Activated naive CD8-positive, alpha-beta T cell treated with anti-CD3 and anti-CD28 coated beads for 36 hours (primary cell): Measurements from ENCODE around the gene CHRM4. TPM values are rescaled to one million over a fixed set of nuclear protein-coding genes. Genes with fewer than 3 reads are reported as not detected.
A peak's percentile ranks its signal among the peaks of the same experiment; 100 is the strongest.

Experiments
- DNase-seq: peaks from one replicate; pipeline ENCODE4 v3.0.0; 2021
- H3K27ac Mint-ChIP-seq: one replicate; pipeline ENCODE4 v1.8.0; 2022; ENCODE audit warnings: mild to moderate bottlenecking, moderate library complexity, mixed read lengths
- H3K27me3 Mint-ChIP-seq: one replicate; pipeline ENCODE4 v1.8.0; 2022; ENCODE audit warnings: mild to moderate bottlenecking, mixed read lengths
- H3K36me3 Mint-ChIP-seq: one replicate; pipeline ENCODE4 v1.8.0; 2021; ENCODE audit warnings: mild to moderate bottlenecking, mixed read lengths
- H3K4me1 Mint-ChIP-seq: one replicate; pipeline ENCODE4 v1.8.0; 2021; ENCODE audit warnings: mixed read lengths
- H3K4me3 Mint-ChIP-seq: one replicate; pipeline ENCODE4 v1.8.0; 2022; ENCODE audit warnings: mild to moderate bottlenecking, moderate library complexity, mixed read lengths
- H3K9me3 Mint-ChIP-seq: one replicate; pipeline ENCODE4 v1.8.0; 2022; ENCODE audit warnings: mixed read lengths
- total RNA-seq, 2 experiments: library from RNA; stranded (reverse); gene quantifications; one replicate each; pipeline ENCODE4 v1.2.3, GENCODE V29; 2021

CHRM4 gene
- total RNA-seq, 2 experiments from 2014 or later = 0.14 TPM; not detected in 1

DNA sequence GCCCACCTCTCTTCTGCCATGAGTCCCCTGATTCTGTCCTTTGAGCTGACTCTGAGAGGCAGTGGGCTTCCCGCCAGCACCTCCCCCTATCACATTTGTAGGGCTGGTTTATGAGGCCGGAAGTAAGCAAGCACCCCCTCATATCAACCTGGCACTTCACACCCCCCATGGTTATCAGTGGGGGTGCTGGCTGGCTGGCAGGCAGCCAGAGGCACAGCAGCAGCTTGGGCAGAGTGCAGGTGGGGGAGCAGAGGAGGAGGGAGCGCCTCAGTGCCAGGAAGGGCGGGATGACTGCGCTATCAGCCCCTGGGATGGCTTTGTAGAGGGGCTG is 22.9 kb upstream of the CHRM4 start:
- Mint-ChIP-seq H3K4me3 (no peak overlapping the region), H3K36me3 (peaks cover 26% of the 10 kb centered on the region), H3K9me3 (no peaks in the 10 kb centered on the region), H3K27me3 (no peaks in the 10 kb centered on the region), H3K27ac (no peak overlapping the region), H3K4me1 (peaks cover 28% of the 10 kb centered on the region)
- DNase-seq = no peak

DNA sequence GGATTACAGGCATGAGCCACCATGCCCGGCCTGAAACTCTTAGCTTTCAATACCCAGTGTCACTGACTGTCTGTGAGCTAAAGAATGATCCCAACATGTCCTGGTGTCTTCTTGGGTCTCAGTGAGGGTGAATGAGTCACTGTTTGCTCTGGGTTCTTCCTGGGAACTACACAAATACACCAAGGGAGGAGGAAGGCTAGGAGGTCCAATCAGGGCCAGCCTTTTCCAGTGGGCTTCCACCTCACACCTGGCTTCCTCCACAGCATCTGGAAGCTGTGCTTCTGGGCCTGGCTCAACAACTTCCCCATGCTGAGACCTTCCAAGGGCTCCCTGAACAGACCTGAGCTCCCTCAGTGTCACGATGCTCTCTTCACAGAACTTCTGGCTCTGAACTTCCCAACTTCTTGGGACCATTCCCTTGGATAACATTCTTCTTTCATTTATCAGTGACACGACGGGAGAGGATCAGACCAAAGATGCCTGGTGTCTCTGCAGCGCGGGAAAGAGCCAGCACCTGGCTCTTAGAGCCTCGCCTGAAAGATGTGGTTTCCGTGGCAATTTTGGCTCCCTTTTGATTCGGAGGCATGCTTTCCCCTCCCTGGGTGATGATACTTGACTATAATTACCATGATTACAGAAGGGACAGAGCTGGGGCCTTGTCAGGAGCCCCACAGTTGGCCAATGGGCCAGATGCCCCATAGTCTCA is 22.3 kb upstream of the CHRM4 start:
- no peak for DNase-seq
- H3K27me3 Mint-ChIP-seq = no peaks in the 10 kb centered on the region
- peaks cover 28% of the 10 kb centered on the region for H3K4me1 Mint-ChIP-seq
- no peaks in the 10 kb centered on the region for H3K9me3 Mint-ChIP-seq
- peaks cover 26% of the 10 kb centered on the region for H3K36me3 Mint-ChIP-seq
- H3K4me3 Mint-ChIP-seq = no peak overlapping the region
- no peak overlapping the region for H3K27ac Mint-ChIP-seq

DNA sequence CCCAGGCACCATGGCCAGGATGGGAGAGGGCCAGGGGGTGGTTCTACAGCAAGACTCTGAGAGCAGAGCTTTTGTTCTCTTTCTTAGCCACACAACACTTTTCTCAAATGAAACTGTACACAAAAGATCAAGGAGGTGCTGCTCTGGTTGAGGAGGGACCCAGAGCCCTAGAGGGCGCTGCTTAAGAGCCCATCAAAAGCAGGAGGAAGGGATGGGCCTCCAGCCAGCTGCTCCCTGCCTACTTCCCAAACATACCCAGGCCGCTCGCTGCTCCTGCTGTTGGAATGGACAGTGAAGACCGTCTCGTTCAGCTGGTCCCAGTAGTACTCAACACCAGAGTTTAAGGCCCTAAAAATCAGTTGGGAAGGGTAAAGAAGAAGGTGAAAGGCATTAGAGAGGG is 18.4 kb upstream of the CHRM4 start:
- DNase-seq = no peak
- H3K36me3 Mint-ChIP-seq = peaks cover 17% of the 10 kb centered on the region
- no peak overlapping the region for H3K4me3 Mint-ChIP-seq
- H3K27ac Mint-ChIP-seq = no peak overlapping the region
- H3K27me3 Mint-ChIP-seq = no peaks in the 10 kb centered on the region
- H3K4me1 Mint-ChIP-seq = peaks cover 14% of the 10 kb centered on the region
- no peaks in the 10 kb centered on the region for H3K9me3 Mint-ChIP-seq

DNA sequence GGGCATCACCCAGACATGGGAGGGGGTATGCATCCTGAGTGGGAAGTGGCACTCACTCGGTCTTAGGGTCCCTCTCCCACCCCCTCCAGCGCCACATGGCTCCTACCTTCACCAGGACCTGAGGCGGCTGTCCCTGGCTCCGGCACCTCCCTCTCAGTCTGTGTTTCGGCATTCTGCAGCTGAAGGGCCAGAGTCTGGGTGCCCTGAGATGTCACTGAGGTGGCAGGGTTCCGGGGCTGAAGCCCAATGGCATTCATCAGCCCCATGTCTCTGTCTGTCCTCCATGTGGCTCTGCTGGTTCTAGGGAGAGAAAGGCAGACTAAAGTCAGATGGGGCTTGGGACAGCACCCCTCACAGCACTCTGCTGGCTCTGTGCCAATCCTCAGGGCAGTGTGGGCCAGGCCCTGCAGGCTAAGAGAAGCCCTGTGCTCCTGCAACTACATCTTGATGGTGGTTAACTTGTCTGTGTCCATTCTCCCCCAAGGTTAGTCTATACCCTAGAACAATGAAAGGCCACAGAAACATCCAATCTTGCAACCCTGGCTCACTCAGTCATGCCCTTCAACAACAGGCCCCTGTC is 16.9 kb upstream of the CHRM4 start:
- Mint-ChIP-seq H3K4me3 (no peak overlapping the region), H3K9me3 (no peaks in the 10 kb centered on the region), H3K27ac (no peak overlapping the region), H3K4me1 (no peaks in the 10 kb centered on the region), H3K27me3 (no peaks in the 10 kb centered on the region), H3K36me3 (peaks cover 6% of the 10 kb centered on the region)
- DNase-seq = no peak

DNA sequence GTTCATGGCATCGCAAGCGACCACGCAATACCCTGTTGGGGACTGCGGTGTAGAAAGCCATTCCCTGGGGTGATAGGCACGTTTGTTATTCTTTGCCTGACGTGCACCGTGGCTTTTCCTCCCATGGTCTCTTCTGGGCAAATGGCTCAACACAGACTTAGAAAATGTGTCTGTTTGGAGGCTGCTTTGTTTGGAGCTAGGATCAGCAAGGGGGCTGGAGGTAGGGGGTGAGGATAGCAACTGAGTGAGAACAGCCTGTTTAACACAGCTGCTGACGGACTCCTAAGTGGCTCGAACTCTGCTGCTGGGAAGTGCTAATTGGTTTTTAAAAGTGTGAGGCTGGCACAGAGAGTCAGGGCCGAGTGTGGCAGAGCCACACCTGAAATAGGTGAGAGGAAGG is 16.1 kb upstream of the CHRM4 start:
- H3K9me3 Mint-ChIP-seq = no peaks in the 10 kb centered on the region
- H3K4me1 Mint-ChIP-seq = no peaks in the 10 kb centered on the region
- no peak for DNase-seq
- no peaks in the 10 kb centered on the region for H3K27me3 Mint-ChIP-seq
- no peak overlapping the region for H3K4me3 Mint-ChIP-seq
- H3K27ac Mint-ChIP-seq = no peak overlapping the region
- peaks cover 8% of the 10 kb centered on the region for H3K36me3 Mint-ChIP-seq

DNA sequence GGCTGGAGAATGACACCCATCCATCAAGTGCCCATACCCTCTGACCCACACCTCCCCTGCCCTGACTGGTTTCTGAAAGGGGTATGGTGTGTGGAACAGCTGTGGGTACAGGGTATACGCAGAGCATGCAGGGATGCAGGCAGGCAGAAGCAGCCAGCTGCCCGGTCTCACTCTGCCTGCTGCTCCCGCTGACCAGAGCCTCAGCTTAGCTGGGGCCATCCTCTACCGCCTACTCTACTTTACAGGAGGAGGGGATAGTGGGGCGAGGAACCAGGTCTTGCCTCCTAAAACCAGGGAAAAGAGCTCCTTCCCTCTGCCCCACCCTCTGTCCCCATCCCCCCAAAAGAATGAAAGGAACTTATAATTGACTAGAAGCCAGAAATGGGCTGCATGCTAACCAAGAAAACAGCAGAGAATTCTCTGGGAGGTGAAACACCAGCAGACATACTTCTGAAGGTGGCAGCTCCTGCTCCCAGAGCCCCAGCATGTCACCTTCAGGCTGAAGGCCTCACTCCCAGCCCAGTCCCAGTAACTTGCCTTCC is 13.0 kb upstream of the CHRM4 start:
- Mint-ChIP-seq H3K4me3 (no peak overlapping the region), H3K36me3 (peaks cover 4% of the 10 kb centered on the region), H3K9me3 (no peaks in the 10 kb centered on the region), H3K4me1 (no peaks in the 10 kb centered on the region), H3K27me3 (no peaks in the 10 kb centered on the region), H3K27ac (no peak overlapping the region)
- DNase-seq = no peak

DNA sequence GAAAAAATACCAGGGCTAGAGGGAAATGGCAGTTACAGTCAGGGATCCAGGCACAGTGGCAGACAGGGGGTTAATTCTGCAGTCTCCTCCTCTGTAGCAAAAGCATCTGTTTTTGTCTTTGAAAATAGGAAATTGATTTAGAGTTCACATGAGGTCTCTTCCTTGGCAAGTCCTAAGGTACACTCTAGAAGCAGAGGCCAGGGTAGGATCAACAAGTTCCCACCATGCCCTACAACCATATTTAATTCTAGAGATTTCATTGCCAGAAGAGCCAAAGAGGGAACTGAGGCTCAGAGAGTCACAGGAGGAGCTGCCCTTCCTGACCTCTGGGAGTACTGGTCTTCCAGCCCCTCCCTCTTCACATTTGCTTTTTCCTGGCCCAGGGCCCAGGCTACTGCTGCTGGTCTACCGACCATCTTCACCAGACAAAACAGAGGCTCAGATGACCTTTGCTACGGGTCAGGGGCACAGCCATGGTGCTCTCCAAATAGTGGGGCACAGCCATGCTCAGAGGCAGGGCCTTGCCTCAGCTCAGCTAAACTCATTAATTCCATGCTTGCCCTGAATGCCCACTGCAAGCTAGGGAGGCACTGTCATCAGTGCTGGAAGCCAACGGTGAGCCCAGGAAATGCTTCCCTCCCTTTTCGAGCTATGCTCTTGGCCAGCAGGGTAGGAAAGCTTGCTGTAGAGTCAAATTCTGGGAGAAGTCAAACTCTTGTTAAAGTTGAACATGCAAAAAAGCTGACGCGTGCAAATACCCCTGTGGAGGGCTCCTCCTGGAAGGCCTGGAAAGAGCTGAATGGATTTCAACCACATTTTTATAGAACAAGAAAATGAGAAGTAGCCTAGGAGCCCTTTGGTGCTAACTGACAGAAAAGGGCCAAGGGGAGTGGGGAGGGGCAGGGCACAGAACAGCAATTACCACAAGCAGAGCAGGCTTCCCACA is 11.7 kb upstream of the CHRM4 start:
- Mint-ChIP-seq H3K9me3 (no peaks in the 10 kb centered on the region), H3K4me3 (no peak overlapping the region)

DNA sequence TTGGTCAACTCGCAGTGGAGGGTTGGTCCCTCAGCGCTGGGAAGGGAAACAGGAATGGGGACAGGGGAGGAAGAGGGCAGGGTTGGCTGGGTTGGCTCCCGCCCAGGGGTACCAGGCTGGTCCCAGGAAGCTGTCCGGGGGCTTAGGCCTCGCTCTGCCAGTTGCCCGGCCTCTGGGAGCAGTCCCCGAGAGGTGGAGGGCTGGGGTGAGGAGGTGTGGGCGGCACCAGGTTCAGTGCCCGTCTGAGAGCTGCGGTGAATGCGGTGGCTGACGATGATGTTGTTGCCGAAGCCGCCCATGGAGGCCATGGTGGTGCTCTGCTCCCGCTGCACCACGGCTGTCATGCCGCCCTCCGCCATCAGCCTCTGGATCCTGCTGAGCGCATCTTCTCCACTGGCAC is 6.0 kb upstream of the CHRM4 start:
- Mint-ChIP-seq H3K4me1 (peaks cover 7% of the 10 kb centered on the region), H3K27ac (no peak overlapping the region), H3K4me3 (no peak overlapping the region), H3K27me3 (peaks cover 12% of the 10 kb centered on the region), H3K36me3 (peaks cover 7% of the 10 kb centered on the region), H3K9me3 (no peaks in the 10 kb centered on the region)
- no peak for DNase-seq

More for the DNA sequence above, 11.7 kb upstream of the CHRM4 start:
- Mint-ChIP-seq H3K27me3 (no peaks in the 10 kb centered on the region), H3K27ac (no peak overlapping the region), H3K36me3 (peaks cover 4% of the 10 kb centered on the region), H3K4me1 (no peaks in the 10 kb centered on the region)
- no peak for DNase-seq

DNA sequence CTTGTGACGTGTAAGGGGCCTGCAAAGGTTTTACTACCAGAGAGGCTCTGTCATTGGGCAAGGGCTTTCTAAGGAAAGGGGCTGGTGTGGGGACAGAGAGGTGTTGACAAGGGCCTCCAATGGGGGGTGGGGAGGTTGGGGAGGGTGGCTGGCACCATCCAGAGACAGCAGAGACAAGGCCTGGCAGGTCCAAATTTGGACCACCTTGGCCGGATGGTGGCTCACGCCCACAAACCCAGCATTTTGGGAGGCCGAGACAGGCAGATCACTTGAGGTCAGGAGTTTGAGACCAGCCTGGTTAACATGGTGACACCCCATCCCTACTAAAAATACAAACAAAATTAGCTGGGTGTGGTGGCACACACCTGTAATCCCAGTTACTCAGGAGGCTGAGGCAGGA is 2.2 kb upstream of the CHRM4 start:
- H3K4me1 Mint-ChIP-seq = peaks cover 15% of the 10 kb centered on the region
- no peak for DNase-seq
- no peak overlapping the region for H3K4me3 Mint-ChIP-seq
- H3K36me3 Mint-ChIP-seq = peaks cover 7% of the 10 kb centered on the region
- no peaks in the 10 kb centered on the region for H3K9me3 Mint-ChIP-seq
- H3K27ac Mint-ChIP-seq = no peak overlapping the region
- peaks cover 35% of the 10 kb centered on the region for H3K27me3 Mint-ChIP-seq

DNA sequence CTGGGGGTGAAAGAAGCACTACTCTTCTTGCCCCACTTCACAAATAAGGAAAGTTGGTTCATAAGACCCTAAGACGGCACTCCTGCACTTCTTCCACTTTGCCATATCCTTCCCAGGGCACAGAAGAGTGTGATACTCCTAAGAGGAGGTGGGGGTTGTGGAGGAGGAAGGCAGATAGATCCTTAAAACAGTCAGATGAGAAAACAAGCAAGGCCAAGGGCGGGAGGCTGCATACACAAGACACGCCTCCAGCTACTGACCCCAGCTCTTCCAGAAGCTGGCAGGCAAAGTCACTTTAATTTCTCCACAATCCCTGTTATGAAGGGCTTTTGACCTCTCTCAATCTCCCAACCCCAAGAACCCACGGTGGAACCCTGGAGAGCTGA is 1.6 kb upstream of the CHRM4 start:
- Mint-ChIP-seq H3K27me3 (peaks cover 41% of the 10 kb centered on the region), H3K4me3 (peak overlapping the region; percentile 68), H3K4me1 (peaks cover 17% of the 10 kb centered on the region), H3K36me3 (peaks cover 7% of the 10 kb centered on the region), H3K27ac (no peak overlapping the region), H3K9me3 (no peaks in the 10 kb centered on the region)
- DNase-seq = no peak

DNA sequence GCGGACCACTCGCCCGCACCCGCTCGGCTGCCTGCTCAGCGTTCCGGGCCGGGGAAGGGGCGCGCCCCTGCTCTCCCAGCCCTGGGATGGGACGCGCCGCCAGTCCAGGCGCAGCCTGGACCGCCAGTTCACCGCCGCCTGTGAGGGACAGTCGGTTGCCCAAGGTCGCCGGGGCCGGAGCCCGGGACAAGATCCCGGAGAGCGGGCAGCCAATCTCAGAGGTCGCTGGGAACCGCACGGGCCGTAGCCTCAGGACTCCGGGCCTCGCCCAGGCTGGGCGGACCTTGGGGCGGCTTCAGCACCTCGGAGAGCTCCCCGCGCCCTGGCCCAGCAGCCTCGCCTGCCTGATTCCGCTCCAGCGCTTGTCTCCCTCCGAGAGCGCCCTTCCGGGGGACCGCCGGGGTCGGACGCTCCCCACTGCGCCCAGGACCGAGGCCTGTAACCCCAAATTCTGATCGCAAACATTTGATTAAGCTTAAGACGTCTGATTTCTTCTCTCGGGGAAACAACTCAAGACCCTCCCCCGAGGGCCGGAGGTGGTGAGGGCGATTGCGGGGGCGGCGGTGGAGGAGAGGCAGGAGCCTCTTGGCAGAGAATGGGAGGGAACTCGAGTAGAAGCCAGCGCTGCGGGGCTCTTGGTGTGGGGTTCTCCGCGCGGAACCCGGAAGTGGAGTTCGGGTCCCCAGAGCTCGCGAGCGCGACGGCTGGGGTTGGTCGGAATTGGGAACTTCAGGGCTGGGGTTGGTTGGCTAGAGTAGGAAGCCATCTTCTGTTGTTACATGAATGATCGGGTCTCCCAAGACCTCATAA is 1.1 kb upstream of the CHRM4 start:
- Mint-ChIP-seq H3K36me3 (peaks cover 7% of the 10 kb centered on the region), H3K9me3 (no peaks in the 10 kb centered on the region), H3K27ac (peak overlapping the region; percentile 23), H3K4me3 (peak overlapping the region; percentile 68), H3K27me3 (peaks cover 47% of the 10 kb centered on the region), H3K4me1 (peaks cover 20% of the 10 kb centered on the region)
- peak; percentile 84 for DNase-seq

DNA sequence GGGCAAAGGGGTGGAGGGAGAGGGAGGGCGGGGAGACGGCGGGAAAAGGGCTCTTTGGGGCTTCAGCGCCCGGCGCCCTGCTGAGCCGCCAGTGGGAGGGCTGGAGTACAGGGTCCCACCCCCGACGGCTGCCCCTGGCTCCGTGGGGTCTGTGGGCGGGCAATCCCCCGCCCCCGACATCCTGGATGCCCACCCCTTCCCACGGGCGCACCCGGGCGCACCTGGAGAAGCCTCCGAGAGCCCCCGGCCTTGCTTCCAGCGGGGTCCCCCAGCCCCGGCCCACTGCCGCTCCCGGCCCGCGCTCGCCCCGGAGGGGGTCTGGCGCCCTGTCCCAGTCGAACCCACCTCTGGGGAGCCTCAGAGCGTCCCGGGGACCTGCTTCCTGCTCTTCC is 394 bp downstream of the CHRM4 start:
- DNase-seq = no peak
- Mint-ChIP-seq H3K4me1 (peaks cover 20% of the 10 kb centered on the region), H3K9me3 (no peaks in the 10 kb centered on the region), H3K36me3 (no peaks in the 10 kb centered on the region), H3K4me3 (no peak overlapping the region), H3K27me3 (peaks cover 60% of the 10 kb centered on the region), H3K27ac (no peak overlapping the region)

DNA sequence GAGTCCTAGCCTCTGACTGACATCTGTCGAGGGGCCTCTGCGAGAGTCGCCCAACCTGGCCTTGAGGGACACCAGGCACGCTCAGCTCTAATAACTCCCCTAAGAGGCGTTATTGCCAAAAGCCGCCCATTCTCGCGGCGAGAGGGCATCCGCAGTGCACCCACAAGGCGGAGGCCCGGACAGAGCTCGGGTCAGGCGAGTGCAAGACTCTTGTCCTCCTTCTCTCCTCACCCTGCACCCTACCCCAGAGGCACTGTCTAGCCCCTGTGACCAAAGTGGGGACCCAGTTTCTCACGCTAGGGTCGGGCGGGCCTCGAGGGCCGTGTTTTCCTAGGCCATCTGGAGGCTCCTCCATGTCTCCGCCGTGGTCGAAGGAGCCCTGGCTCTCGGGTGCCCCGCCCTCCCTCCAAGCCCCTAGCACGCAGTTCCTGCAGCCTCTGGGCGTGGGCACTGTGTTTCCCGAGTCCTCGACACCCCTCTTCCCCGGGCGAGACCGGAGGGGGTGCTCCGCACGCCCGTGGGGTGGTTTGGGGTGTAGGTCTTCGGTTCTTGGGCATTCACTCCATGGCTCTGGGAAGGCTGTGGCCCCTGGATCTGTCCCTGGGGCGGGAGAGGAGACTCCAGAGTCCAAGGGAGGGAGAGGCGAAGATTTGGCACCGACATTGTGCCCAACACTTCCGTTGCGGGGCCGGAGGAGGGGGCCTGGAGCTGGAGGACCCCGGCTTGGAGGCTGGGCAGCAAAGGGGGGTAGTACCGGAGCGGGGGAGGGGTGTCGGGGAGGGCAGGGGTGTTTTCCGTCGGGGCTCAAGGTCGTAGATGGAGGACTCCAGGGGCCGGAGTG is 1.0 kb downstream of the CHRM4 start:
- DNase-seq = no peak
- Mint-ChIP-seq H3K9me3 (no peaks in the 10 kb centered on the region), H3K27ac (no peak overlapping the region), H3K36me3 (no peaks in the 10 kb centered on the region), H3K4me1 (peaks cover 20% of the 10 kb centered on the region), H3K27me3 (peaks cover 65% of the 10 kb centered on the region), H3K4me3 (peak overlapping the region; percentile 47)
